Psoas muscle (tissue), 8 donors: ENCODE measurements around the gene CSK. TPM values are rescaled to one million over a fixed set of nuclear protein-coding genes. Genes with fewer than 3 reads are reported as not detected.

Source experiments
- ATAC-seq, 4 donors: fragments of 200-7000 bp; cut with Tn5 transposase; one replicate each; pipeline ENCODE4 v1.9.1; 2020; ENCODE audit warnings: moderate library complexity in 3 of 4, mild to moderate bottlenecking in 2 of 4
- DNase-seq, 2 donors: peaks; one replicate each; pipeline ENCODE4 v3.0.0-alpha.2; 2020
- H3K27ac ChIP-seq: fragments of 200-600 bp; one replicate; pipeline ENCODE4 v1.8.0; 2022
- H3K27me3 ChIP-seq, 3 donors: fragments of 200-600 bp in 1 of 3; one replicate each; pipeline versions ENCODE4 v1.6.1 to v1.8.0; 2013 to 2022; ENCODE audit warnings: low read length in 2 of 3, mild to moderate bottlenecking in 2 of 3, moderate library complexity in 1 of 3; ENCODE audit not compliant: insufficient read depth in 3 of 3
- H3K36me3 ChIP-seq, 2 donors: fragments of 200-600 bp in 1 of 2; one replicate each; pipeline versions ENCODE4 v1.6.1 to v1.8.0; 2013 to 2022; ENCODE audit warnings: low read depth in 1 of 2, mild to moderate bottlenecking in 1 of 2, moderate library complexity in 1 of 2; ENCODE audit not compliant: insufficient read depth in 1 of 2
- H3K4me1 ChIP-seq: fragments of 200-600 bp; one replicate; pipeline ENCODE4 v1.8.0; 2022
- H3K4me3 ChIP-seq: fragments of 200-600 bp; one replicate; pipeline ENCODE4 v1.8.0; 2022; ENCODE audit warnings: mild to moderate bottlenecking
- H3K9me3 ChIP-seq: fragments of 200-600 bp; one replicate; pipeline ENCODE4 v1.8.0; 2022
- CTCF ChIP-seq: fragments of 200-600 bp; IDR thresholded peaks from one replicate; pipeline ENCODE4 v1.8.0; 2022; ENCODE audit warnings: antibody characterized with exemption
- WGBS, 3 donors: extraction: QIAGEN DNeasy Blood & Tissue Kit; methylation state at CpG; one replicate each; pipeline versions ENCODE4 v1.1.6 to v1.1.7; 2013; 5-methylcytosine and 5-hydroxymethylcytosine counted together
- intact Hi-C, 2 donors: fragments of 100-400 bp; cut with DNase I; formaldehyde crosslinking; loops; one replicate each; pipeline versions ENCODE4 v1.11.0 to v1.14.2; 2022
- polyA plus RNA-seq, 3 donors: library from polyadenylated mRNA; stranded (reverse); fragments of 200-250 nt; gene quantifications; one replicate each; pipeline ENCODE4 v1.2.3, GENCODE V29; 2013
- total RNA-seq, 4 donors: library from RNA; stranded (reverse); fragmentation: NEBNext Ultra II Directional in 2 of 4; extraction: Animal tissue kit (Norgen Biotek cat#: 25700) in 2 of 4; gene quantifications; one replicate each; pipeline versions ENCODE4 v1.2.1 to v1.2.4, GENCODE V29; 2021 to 2023
- donor health status: healthy with polysubstance abuse.
- donor health status: DM: no; HTN: no; CAD: no; lungs with moderate emphysema.
- donor health status: Bipolar disorder and iron deficiency.
- donor health status: healthy.
- donor health status: DM: yes; HTN: yes; CAD: no.
- donor health status: DM: no; HTN: no; CAD: no.
- donor health status: DM: no; HTN: no; CAD: no.
- donor health status: DM: yes; HTN: yes; CAD: no.

CSK gene
- total and polyA plus RNA-seq, 7 donors: 12.2 to 29.6 (median 16.3) TPM

GRCh38 chr15:74831813-74832495 is 50.1 kb downstream of the CSK start:
- Histone ChIP-seq H3K27me3 (peaks cover 0 to 5% (median 1%) of the 10 kb centered on the region in 3 donors), H3K4me1 (peaks cover 17% of the 10 kb centered on the region), H3K27ac (peak overlapping the region; percentile 41), H3K9me3 (no peaks in the 10 kb centered on the region), H3K4me3 (no peak overlapping the region), H3K36me3 (peaks cover 0 to 12% of the 10 kb centered on the region in 2 donors)
- 55 to 58% (median 57%) methylated on average over 15 of the region's 15 CpGs for WGBS, 3 donors
- no peak for TF ChIP-seq CTCF
- peak in 3 of 4 donors; percentile 25 to 63 (median 53) for ATAC-seq
- intact Hi-C loops: no loop called here
- no peak for DNase-seq

DNA sequence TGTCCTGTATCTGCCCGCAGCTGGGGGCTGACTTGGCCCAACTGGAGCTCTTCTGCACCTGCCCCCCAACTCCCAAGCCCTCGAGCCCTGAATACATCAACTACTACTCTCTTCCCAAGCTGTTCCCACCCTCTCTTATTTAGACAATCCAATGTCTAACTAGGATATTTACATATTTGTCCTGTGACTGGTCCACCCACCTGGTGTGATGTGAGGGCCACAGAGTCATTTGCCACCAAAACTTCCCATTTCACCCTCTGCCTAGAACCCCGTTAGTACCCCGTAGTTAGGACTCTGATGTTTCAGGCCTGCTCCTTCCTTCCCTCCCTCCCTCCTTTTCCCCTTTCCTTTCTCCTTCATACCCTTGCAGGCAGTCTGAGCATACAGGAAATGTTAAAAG is 50.9 kb downstream of the CSK start:
- Histone ChIP-seq H3K4me1 (peaks cover 17% of the 10 kb centered on the region), H3K4me3 (no peak overlapping the region), H3K9me3 (no peaks in the 10 kb centered on the region), H3K27ac (no peak overlapping the region), H3K27me3 (peaks cover 0 to 1% (median 0%) of the 10 kb centered on the region in 3 donors), H3K36me3 (peaks cover 0 to 21% of the 10 kb centered on the region in 2 donors)
- DNase-seq: no peak
- intact Hi-C loops: no loop called here
- TF ChIP-seq CTCF: no peak
- no peak for ATAC-seq
- 74 to 79% (median 76%) methylated on average over 4 of the region's 4 CpGs for WGBS, 3 donors

DNA sequence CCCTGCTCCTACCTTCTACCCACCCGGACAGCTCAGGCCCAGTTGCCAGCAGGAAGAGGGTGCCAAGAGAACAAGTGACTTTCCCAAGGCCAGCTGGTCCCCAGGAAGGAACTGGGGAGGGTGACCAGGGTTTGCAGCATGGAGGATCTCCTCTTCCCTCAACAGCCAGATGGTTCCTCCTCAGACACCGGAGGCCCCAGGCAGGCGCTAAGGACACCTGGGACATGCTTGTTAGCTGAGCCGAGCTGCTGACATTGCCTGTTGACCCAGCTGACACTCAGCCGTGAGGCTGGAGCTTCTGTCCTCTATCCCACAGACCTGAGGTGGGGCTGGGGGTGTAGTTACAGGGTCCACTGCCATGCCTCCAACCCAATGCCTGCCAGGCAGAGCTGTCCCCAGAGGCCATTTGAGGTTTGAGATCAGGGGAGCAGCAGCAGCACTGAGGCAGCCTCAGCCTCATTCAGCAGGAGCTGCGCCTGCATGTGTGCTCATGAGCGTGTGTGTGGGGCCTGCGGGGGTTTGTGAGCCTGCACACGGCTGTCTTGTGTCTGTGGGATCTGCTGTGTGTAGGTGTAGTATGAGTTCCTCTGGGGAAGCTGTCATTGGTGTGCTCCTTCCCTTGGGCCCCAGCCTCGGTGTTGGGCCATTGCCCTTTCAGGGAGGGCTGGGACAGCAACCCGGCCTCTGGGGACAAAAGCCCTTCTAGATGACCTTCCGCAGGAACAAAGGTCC is 51.7 kb downstream of the CSK start:
- Histone ChIP-seq H3K27ac (no peak overlapping the region), H3K36me3 (peaks cover 0 to 28% of the 10 kb centered on the region in 2 donors), H3K9me3 (no peaks in the 10 kb centered on the region), H3K4me1 (peaks cover 17% of the 10 kb centered on the region), H3K4me3 (no peak overlapping the region), H3K27me3 (no peaks in the 10 kb centered on the region)
- no peak for ATAC-seq
- whole genome bisulfite sequencing, 3 donors: 60 to 74% (median 69%) methylated on average over 12 of the region's 12 CpGs
- intact Hi-C loops: no loop called here
- TF ChIP-seq CTCF: no peak
- DNase-seq: no peak

DNA sequence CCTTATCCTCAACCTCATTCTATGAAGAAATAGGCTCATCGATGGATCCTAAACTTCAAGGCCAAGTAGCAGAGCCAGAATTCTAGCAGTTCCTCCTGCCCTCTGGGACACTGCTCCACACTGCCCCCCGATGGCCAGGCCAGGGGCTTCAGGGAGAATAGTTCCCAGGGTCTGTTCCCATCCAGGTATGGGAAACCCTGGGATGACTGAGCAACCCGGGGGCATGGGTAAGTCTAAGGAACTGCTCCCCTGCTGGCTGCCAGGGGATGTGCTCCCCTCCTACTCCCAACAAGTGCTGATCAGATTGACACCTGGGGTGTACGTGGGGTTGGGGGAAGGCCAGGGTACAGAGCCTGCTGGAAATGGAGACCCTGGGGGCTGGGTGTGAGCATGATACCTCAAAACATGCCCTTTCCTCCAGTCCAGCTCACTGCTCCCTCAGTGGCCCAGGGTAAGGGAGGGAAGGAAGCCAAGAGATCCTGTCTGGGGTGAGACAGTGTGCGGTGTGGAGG is 53.5 kb downstream of the CSK start:
- ATAC-seq: peak; percentile 46 to 78 (median 68)
- Histone ChIP-seq H3K9me3 (no peaks in the 10 kb centered on the region), H3K4me1 (peaks cover 17% of the 10 kb centered on the region), H3K27me3 (no peaks in the 10 kb centered on the region), H3K4me3 (no peak overlapping the region), H3K27ac (no peak overlapping the region), H3K36me3 (peaks cover 0 to 44% of the 10 kb centered on the region in 2 donors)
- intact Hi-C loops: loop anchor here in 1 of 2 donors (5.0 kb wide), 1 partner anchor 53 kb away; the partner anchor contains the start of gene CSK
- DNase-seq: peak; percentile 59 to 80
- 36 to 41% (median 38%) methylated on average over 5 of the region's 5 CpGs for WGBS, 3 donors
- peak; percentile 74 for TF ChIP-seq CTCF
